ENCODE results near the gene MYO1D. TPM values are rescaled to one million over a fixed set of nuclear protein-coding genes. Genes with fewer than 3 reads are reported as not detected.

MYO1D gene
- polyA plus RNA-seq, 2 donors, result 31.8 to 43.2 TPM

DNA sequence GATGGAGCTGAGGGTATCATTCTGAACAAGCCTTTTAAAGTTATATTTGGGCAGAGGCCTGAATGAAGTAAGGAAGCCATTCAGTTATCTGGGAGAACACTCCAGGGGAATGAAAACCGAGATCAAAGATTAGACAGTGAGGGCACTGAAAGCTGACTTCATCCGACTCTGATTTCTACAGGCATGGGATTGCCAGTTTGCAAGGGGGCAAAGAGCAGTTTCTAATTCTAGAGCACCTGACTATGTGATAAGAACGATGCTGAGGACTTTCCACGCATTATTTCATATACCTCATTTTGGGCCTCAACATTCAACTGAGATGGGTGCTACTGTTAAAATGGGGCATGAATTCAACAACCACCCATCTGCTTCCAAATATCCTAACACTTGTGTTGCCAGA, 254.4 kb downstream of the MYO1D start:
- Histone ChIP-seq H3K4me1 (ENCODE audit: control insufficient read depth in 2 of 2, insufficient read depth in 2 of 2, low read length in 1 of 2) (peaks cover 0 to 7% of the 10 kb centered on the region in 2 donors), H3K36me3 (ENCODE audit: control insufficient read depth in 2 of 2, insufficient read depth in 2 of 2, low read length in 1 of 2) (no peaks in the 10 kb centered on the region), H3K4me3 (ENCODE audit: low read depth in 1 of 2, low read length in 2 of 2) (no peak overlapping the region), H3K9me3 (ENCODE audit: control insufficient read depth in 2 of 2, insufficient read depth in 1 of 2, low read depth in 1 of 2, low read length in 1 of 2) (no peaks in the 10 kb centered on the region), H3K27me3 (ENCODE audit: control insufficient read depth in 1 of 2, insufficient read depth in 2 of 2, low read length in 2 of 2) (no peaks in the 10 kb centered on the region), H3K27ac (ENCODE audit: low read depth in 2 of 2, low read length in 1 of 2) (peak overlapping the region; percentile 76 to 89)
- 90 to 95% methylated on average over 4 of the region's 4 CpGs for WGBS, 2 donors

DNA sequence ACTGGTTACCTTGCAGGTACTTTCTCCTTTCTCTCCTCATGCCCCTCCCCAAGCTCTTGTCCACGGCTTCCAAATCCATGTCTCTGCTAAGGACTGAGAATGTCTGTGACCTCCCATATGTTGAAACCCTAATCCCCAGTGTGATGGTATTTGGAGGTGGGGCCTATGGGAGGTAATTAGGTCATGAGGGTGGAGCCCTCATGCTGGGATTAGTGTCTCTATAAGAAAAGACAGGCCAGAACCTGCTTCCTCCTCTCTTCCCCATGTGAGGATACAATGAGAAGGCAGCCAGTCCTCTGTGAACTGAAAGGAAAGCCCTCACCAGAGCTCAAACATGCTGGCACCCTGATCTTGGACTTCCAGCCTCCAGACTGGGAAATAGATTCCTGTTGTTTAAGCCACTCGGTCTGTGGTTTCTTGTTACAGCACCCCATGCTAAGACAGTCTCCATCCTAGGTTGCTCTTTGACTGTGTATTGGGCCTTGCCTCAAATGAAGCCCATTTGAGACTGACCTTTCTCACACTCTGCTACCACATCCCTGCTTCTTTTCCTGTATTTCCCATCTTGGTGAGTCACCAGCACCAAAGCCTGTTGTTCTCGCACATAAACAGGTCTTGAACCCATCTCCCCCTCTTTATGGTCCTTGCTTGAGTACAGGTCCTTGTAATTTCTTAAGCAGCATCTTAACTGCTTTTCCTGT, 255.2 kb downstream of the MYO1D start:
- peaks cover 0 to 7% of the 10 kb centered on the region in 2 donors for H3K4me1 ChIP-seq (ENCODE audit: control insufficient read depth in 2 of 2, insufficient read depth in 2 of 2, low read length in 1 of 2)
- 56 to 71% methylated on average over 3 of the region's 3 CpGs for WGBS, 2 donors
- H3K27ac ChIP-seq (ENCODE audit: low read depth in 2 of 2, low read length in 1 of 2), result peak overlapping the region; percentile 76 to 89

DNA sequence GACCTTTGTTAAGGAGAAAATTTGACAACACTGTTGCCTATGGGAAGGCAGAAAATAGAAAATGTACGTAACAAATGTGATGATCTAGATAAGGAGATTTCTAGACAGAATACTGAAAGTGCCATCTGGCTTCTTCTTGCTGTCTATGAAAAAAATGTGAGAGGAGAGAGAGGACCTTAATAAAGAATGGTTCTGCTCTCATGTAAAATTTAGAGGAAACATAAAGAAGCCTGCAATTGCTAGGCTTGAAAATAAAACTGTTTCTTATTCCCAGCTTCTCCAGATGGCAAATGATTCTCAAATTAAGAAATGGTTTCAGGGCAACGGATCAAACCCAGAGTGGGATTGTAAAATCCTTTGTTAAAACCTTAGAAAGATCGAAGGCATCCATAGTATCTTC, 261.6 kb downstream of the MYO1D start:
- H3K9me3 ChIP-seq (ENCODE audit: control insufficient read depth in 2 of 2, insufficient read depth in 1 of 2, low read depth in 1 of 2, low read length in 1 of 2), result no peaks in the 10 kb centered on the region
- no peaks in the 10 kb centered on the region for H3K36me3 ChIP-seq (ENCODE audit: control insufficient read depth in 2 of 2, insufficient read depth in 2 of 2, low read length in 1 of 2)
- H3K27ac ChIP-seq (ENCODE audit: low read depth in 2 of 2, low read length in 1 of 2), result no peak overlapping the region
- 91% methylated on average over 3 of the region's 3 CpGs for WGBS, 2 donors
- no peaks in the 10 kb centered on the region for H3K4me1 ChIP-seq (ENCODE audit: control insufficient read depth in 2 of 2, insufficient read depth in 2 of 2, low read length in 1 of 2)
- H3K27me3 ChIP-seq (ENCODE audit: control insufficient read depth in 1 of 2, insufficient read depth in 2 of 2, low read length in 2 of 2), result no peaks in the 10 kb centered on the region
- H3K4me3 ChIP-seq (ENCODE audit: low read depth in 1 of 2, low read length in 2 of 2), result no peak overlapping the region

More for the DNA sequence above, 255.2 kb downstream of the MYO1D start:
- no peaks in the 10 kb centered on the region for H3K27me3 ChIP-seq (ENCODE audit: control insufficient read depth in 1 of 2, insufficient read depth in 2 of 2, low read length in 2 of 2)
- no peak overlapping the region for H3K4me3 ChIP-seq (ENCODE audit: low read depth in 1 of 2, low read length in 2 of 2)
- H3K9me3 ChIP-seq (ENCODE audit: control insufficient read depth in 2 of 2, insufficient read depth in 1 of 2, low read depth in 1 of 2, low read length in 1 of 2), result no peaks in the 10 kb centered on the region
- no peaks in the 10 kb centered on the region for H3K36me3 ChIP-seq (ENCODE audit: control insufficient read depth in 2 of 2, insufficient read depth in 2 of 2, low read length in 1 of 2)

DNA sequence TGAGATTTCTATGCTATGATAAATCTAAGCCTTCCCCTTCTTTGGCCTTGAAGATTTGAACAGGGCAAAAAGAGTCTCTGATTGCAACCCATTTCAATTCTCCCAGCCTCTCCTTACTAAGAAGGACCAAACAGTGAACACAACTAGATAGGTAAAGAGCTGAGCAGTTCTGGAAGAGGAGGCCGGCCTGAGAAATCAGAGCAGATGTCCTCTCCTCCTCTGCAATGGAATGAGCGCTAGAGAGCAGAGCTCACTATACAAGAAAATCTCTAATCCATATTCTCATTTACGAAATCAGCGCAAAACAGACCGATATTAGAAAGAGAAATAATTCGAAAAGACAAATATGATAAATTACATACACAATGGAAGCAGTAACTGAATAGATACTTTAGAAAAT, 266.0 kb downstream of the MYO1D start:
- 98 to 99% methylated on average over 6 of the region's 6 CpGs for WGBS, 2 donors
- H3K4me3 ChIP-seq (ENCODE audit: low read depth in 1 of 2, low read length in 2 of 2), result no peak overlapping the region
- no peaks in the 10 kb centered on the region for H3K9me3 ChIP-seq (ENCODE audit: control insufficient read depth in 2 of 2, insufficient read depth in 1 of 2, low read depth in 1 of 2, low read length in 1 of 2)
- H3K27ac ChIP-seq (ENCODE audit: low read depth in 2 of 2, low read length in 1 of 2), result no peak overlapping the region
- no peaks in the 10 kb centered on the region for H3K27me3 ChIP-seq (ENCODE audit: control insufficient read depth in 1 of 2, insufficient read depth in 2 of 2, low read length in 2 of 2)
- H3K4me1 ChIP-seq (ENCODE audit: control insufficient read depth in 2 of 2, insufficient read depth in 2 of 2, low read length in 1 of 2), result no peaks in the 10 kb centered on the region
- H3K36me3 ChIP-seq (ENCODE audit: control insufficient read depth in 2 of 2, insufficient read depth in 2 of 2, low read length in 1 of 2), result no peaks in the 10 kb centered on the region

DNA sequence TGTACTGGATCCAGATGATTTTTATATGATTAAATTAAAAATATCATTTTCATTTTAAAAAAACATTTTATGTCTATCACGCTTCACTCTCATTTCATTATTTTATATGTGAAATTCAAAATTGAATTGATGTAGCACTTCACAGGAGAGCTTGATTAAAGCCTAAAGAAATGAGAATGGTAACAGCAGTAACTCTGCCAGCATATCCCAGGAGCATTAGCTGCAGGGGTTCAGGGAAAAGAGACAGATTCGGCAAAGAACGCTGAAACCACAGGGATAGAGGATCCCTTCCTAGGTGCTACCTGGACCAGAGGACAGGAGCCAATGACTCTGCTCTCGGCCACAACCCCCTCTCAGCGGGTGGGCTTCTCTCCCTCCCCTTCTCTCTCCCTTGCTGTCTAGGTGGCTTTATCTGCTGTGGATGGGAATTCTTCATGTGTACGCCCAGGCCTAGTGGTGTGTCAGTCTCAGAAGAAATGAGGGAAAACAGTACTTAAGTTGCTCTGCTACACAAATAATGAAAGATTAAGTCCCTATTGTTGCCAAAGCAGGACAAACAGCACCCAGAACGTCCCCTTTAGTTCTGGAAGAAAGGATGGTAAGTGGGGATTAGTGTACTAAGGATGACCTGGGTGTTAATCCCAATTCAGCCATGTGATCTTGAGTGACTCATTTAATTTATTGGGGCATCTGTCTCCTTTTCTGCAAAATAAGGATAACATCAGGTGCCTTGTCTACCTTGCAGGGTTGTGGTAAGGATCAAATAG, 266.9 kb downstream of the MYO1D start:
- H3K27me3 ChIP-seq (ENCODE audit: control insufficient read depth in 1 of 2, insufficient read depth in 2 of 2, low read length in 2 of 2), result no peaks in the 10 kb centered on the region
- no peak overlapping the region for H3K4me3 ChIP-seq (ENCODE audit: low read depth in 1 of 2, low read length in 2 of 2)
- 76 to 81% methylated on average over 7 of the region's 7 CpGs for WGBS, 2 donors
- no peaks in the 10 kb centered on the region for H3K4me1 ChIP-seq (ENCODE audit: control insufficient read depth in 2 of 2, insufficient read depth in 2 of 2, low read length in 1 of 2)
- H3K27ac ChIP-seq (ENCODE audit: low read depth in 2 of 2, low read length in 1 of 2), result peak overlapping the region in 1 of 2 donors; percentile 45
- H3K9me3 ChIP-seq (ENCODE audit: control insufficient read depth in 2 of 2, insufficient read depth in 1 of 2, low read depth in 1 of 2, low read length in 1 of 2), result no peaks in the 10 kb centered on the region
- H3K36me3 ChIP-seq (ENCODE audit: control insufficient read depth in 2 of 2, insufficient read depth in 2 of 2, low read length in 1 of 2), result no peaks in the 10 kb centered on the region

DNA sequence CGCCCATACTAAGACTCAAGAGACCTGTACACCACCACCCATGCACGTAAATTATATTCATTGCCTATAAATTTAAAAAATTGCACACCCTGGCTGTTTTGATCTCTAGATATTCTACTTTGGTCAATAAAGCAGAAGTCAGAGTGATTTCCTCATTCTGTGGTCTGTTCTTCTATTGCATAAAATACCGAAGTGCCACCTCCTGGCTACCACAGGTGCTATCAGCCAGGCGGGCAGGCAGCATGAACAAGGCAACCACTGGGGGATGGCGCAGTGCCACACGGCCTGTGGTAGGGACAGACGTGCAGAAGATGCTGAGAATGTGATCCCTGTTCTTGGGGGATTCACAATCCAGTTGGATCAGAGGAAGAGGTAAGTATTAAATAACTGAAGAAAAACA, 267.8 kb downstream of the MYO1D start:
- no peaks in the 10 kb centered on the region for H3K27me3 ChIP-seq (ENCODE audit: control insufficient read depth in 1 of 2, insufficient read depth in 2 of 2, low read length in 2 of 2)
- H3K27ac ChIP-seq (ENCODE audit: low read depth in 2 of 2, low read length in 1 of 2), result no peak overlapping the region
- H3K4me3 ChIP-seq (ENCODE audit: low read depth in 1 of 2, low read length in 2 of 2), result no peak overlapping the region
- H3K4me1 ChIP-seq (ENCODE audit: control insufficient read depth in 2 of 2, insufficient read depth in 2 of 2, low read length in 1 of 2), result no peaks in the 10 kb centered on the region
- no peaks in the 10 kb centered on the region for H3K9me3 ChIP-seq (ENCODE audit: control insufficient read depth in 2 of 2, insufficient read depth in 1 of 2, low read depth in 1 of 2, low read length in 1 of 2)
- H3K36me3 ChIP-seq (ENCODE audit: control insufficient read depth in 2 of 2, insufficient read depth in 2 of 2, low read length in 1 of 2), result no peaks in the 10 kb centered on the region
- WGBS, 2 donors, result 55 to 62% methylated on average over 7 of the region's 7 CpGs

DNA sequence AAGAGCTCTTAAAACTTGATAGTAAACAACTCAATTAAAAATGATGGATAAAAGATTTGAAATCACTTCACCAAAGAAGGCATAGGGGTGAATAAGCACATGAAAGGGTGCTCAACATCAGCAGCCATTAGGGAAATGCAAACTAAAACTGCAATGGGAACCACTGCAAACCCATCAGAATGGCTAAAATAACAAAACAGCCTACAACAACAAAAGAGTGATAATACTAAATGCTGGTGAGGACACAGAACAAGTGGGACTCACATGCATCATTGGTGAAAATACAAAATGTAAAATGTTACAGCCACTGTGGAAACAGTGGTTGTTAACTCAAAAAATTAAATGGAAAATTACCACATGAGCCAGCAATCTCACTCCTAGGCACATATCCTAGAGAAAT, 268.7 kb downstream of the MYO1D start:
- H3K27ac ChIP-seq (ENCODE audit: low read depth in 2 of 2, low read length in 1 of 2), result no peak overlapping the region
- H3K9me3 ChIP-seq (ENCODE audit: control insufficient read depth in 2 of 2, insufficient read depth in 1 of 2, low read depth in 1 of 2, low read length in 1 of 2), result no peaks in the 10 kb centered on the region
- H3K36me3 ChIP-seq (ENCODE audit: control insufficient read depth in 2 of 2, insufficient read depth in 2 of 2, low read length in 1 of 2), result no peaks in the 10 kb centered on the region
- H3K4me1 ChIP-seq (ENCODE audit: control insufficient read depth in 2 of 2, insufficient read depth in 2 of 2, low read length in 1 of 2), result no peaks in the 10 kb centered on the region
- H3K4me3 ChIP-seq (ENCODE audit: low read depth in 1 of 2, low read length in 2 of 2), result no peak overlapping the region
- H3K27me3 ChIP-seq (ENCODE audit: control insufficient read depth in 1 of 2, insufficient read depth in 2 of 2, low read length in 2 of 2), result no peaks in the 10 kb centered on the region

DNA sequence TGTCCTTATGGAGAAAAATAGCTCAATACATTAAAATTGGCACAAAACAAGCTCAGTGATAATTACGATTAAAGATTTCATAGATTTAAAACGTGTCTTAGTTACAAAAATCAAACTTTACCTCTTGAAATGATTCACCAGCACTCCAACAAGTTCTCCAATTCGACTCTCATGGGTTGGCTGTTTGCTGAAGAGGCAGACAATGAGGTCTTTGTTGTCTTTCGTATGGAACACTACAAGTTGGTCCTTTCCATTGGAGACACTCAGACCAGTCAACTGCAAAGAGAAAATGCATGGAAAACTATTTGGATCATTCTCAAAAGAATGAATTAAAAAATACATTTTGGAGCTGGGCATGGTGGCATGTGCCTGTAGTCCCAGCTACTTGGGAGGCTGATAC, 272.0 kb downstream of the MYO1D start:
- Histone ChIP-seq H3K36me3 (ENCODE audit: control insufficient read depth in 2 of 2, insufficient read depth in 2 of 2, low read length in 1 of 2) (no peaks in the 10 kb centered on the region), H3K9me3 (ENCODE audit: control insufficient read depth in 2 of 2, insufficient read depth in 1 of 2, low read depth in 1 of 2, low read length in 1 of 2) (no peaks in the 10 kb centered on the region), H3K4me1 (ENCODE audit: control insufficient read depth in 2 of 2, insufficient read depth in 2 of 2, low read length in 1 of 2) (no peaks in the 10 kb centered on the region), H3K27me3 (ENCODE audit: control insufficient read depth in 1 of 2, insufficient read depth in 2 of 2, low read length in 2 of 2) (no peaks in the 10 kb centered on the region), H3K4me3 (ENCODE audit: low read depth in 1 of 2, low read length in 2 of 2) (no peak overlapping the region), H3K27ac (ENCODE audit: low read depth in 2 of 2, low read length in 1 of 2) (no peak overlapping the region)
- WGBS, 2 donors, result 85% methylated on average over 4 of the region's 4 CpGs

DNA sequence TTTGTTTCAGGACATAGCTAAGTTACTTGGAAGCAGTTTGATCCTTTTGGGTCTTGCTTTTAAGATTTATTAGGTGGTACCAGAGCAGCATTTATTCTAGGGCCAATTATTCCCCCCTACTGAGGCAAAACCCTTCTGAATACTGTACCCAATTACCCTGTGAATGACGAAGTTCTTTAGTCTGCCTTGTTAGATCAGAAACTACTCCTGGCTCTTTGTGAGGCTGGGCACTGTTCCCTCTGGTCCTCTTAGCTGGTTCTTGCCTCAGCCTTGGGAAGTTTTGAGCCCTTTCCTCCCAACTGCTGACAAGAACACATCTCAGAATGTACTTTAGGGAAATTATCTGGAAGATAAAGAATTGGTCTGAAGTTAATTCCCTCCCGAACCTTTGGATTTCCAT, 274.5 kb downstream of the MYO1D start:
- WGBS, 2 donors, result 81 to 85% methylated on average over 2 of the region's 2 CpGs
- Histone ChIP-seq H3K27me3 (ENCODE audit: control insufficient read depth in 1 of 2, insufficient read depth in 2 of 2, low read length in 2 of 2) (no peaks in the 10 kb centered on the region), H3K9me3 (ENCODE audit: control insufficient read depth in 2 of 2, insufficient read depth in 1 of 2, low read depth in 1 of 2, low read length in 1 of 2) (no peaks in the 10 kb centered on the region), H3K27ac (ENCODE audit: low read depth in 2 of 2, low read length in 1 of 2) (no peak overlapping the region), H3K4me3 (ENCODE audit: low read depth in 1 of 2, low read length in 2 of 2) (no peak overlapping the region), H3K4me1 (ENCODE audit: control insufficient read depth in 2 of 2, insufficient read depth in 2 of 2, low read length in 1 of 2) (no peaks in the 10 kb centered on the region), H3K36me3 (ENCODE audit: control insufficient read depth in 2 of 2, insufficient read depth in 2 of 2, low read length in 1 of 2) (no peaks in the 10 kb centered on the region)

DNA sequence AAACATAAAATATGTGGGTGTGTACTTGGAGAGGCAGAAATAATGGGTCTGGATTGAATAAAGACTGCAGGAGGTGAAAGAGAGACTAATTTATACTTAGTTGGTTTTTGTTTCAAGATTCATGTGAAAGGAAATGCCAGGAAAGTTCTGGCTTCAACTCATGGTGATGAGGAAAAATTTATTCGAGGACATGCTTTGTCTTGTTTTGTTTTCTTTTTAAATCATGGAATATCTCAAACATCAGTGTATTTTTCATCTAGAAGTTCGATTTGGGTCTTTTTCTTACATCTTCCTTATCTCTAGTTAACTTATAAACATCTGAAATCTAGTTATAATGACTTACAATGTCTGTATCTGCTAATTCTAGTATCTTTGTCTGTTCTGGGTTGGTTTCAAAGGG, 275.1 kb downstream of the MYO1D start:
- Histone ChIP-seq H3K4me3 (ENCODE audit: low read depth in 1 of 2, low read length in 2 of 2) (no peak overlapping the region), H3K36me3 (ENCODE audit: control insufficient read depth in 2 of 2, insufficient read depth in 2 of 2, low read length in 1 of 2) (no peaks in the 10 kb centered on the region), H3K27ac (ENCODE audit: low read depth in 2 of 2, low read length in 1 of 2) (no peak overlapping the region), H3K27me3 (ENCODE audit: control insufficient read depth in 1 of 2, insufficient read depth in 2 of 2, low read length in 2 of 2) (no peaks in the 10 kb centered on the region), H3K4me1 (ENCODE audit: control insufficient read depth in 2 of 2, insufficient read depth in 2 of 2, low read length in 1 of 2) (no peaks in the 10 kb centered on the region), H3K9me3 (ENCODE audit: control insufficient read depth in 2 of 2, insufficient read depth in 1 of 2, low read depth in 1 of 2, low read length in 1 of 2) (no peaks in the 10 kb centered on the region)
- 39 to 64% methylated on average over 2 of the region's 2 CpGs for WGBS, 2 donors
